Astrocyte of the spinal cord (primary cell): ENCODE results near the gene GCN1.
"Not testable (repeated sequence)": the region's sequence is repeated elsewhere in the genome, so short reads cannot be mapped to it uniquely, and the experiment has no call there.

Experiments used
- DNase-seq: peaks from one replicate; pipeline ENCODE4 v3.0.0; 2011; ENCODE audit warnings: low read depth, low spot score
- H3K4me3 ChIP-seq: 2 replicates; pipeline ENCODE4 v1.5.1; 2011; ENCODE audit warnings: low read depth, mild to moderate bottlenecking, low read length, moderate library complexity
- in situ Hi-C: cut with HindIII; loops from 2 replicates; pipeline ENCODE4 v1.10.0; 2017; ENCODE audit warnings: low sequenced_read_pairs
- TF ChIP-seq, protein P1 (sequence below): IDR thresholded peaks from 2 replicates; pipeline ENCODE4 v1.5.1; 2012; ENCODE audit warnings: low read depth, mild to moderate bottlenecking, low read length, inconsistent platforms

The GCN1 gene

DNA sequence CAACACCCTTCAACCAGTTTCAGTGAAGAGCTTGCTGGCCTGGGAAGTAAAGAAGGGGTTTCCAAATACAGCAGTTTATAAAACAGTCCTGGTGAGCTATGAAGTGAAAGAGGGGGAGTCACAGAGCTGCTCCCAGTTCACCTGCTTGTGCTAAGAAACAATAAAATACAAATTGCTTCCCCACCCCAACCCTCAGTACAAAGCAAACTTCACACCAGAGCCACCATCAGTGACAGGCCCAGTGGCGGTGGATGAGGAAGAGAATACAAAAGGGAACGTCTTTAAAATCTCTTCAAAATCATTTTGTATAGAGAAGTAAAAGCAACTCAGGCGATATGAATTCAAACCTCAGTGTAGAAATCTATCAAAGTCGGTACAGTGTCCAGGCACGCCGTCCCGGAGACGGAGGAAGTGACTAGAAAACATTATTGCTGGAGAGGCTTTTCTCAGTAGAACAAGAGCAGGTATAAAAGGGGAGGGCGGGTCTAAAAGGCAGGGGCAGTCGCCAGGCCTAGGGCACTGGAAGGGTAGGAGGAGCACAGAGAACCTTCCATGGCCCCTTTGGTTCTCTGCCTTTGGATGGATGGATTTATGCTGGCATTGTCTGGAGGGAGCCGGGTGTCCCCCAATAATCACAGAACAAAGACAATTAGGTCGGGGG is 16.9 kb upstream of the GCN1 start:
- in situ Hi-C loops = no loop called here
- TF ChIP-seq, protein P1, sequence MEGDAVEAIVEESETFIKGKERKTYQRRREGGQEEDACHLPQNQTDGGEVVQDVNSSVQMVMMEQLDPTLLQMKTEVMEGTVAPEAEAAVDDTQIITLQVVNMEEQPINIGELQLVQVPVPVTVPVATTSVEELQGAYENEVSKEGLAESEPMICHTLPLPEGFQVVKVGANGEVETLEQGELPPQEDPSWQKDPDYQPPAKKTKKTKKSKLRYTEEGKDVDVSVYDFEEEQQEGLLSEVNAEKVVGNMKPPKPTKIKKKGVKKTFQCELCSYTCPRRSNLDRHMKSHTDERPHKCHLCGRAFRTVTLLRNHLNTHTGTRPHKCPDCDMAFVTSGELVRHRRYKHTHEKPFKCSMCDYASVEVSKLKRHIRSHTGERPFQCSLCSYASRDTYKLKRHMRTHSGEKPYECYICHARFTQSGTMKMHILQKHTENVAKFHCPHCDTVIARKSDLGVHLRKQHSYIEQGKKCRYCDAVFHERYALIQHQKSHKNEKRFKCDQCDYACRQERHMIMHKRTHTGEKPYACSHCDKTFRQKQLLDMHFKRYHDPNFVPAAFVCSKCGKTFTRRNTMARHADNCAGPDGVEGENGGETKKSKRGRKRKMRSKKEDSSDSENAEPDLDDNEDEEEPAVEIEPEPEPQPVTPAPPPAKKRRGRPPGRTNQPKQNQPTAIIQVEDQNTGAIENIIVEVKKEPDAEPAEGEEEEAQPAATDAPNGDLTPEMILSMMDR = no peak
- no peak overlapping the region for H3K4me3 ChIP-seq
- DNase-seq = no peak

- TF ChIP-seq, protein P1 = no peak
- in situ Hi-C loops = no loop called here
- DNase-seq = no peak
- no peak overlapping the region for H3K4me3 ChIP-seq
These were observed 15.3 kb upstream of the GCN1 start for GRCh38 chr12:120209851-120210250.

DNA sequence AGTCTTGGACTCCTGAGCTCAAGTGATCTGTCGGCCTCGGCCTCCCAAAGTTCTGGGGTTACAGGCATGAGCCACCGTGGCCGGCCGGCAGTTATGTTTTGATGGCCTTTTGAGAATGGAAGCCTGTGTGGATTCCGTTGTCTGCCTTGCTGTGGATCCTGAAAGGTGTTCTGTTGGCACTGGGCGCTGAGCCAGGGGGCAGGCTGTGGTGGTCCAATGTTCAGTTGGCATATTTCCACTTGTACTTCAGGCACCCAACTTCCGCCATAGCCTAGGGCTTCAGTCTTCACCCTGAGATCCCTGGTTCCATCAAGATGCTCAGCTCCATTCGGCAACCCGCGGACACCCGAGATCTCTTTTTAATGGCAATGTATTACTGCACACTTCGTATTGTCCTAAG is 12.7 kb upstream of the GCN1 start:
- TF ChIP-seq, protein P1 = no peak
- in situ Hi-C loops = no loop called here
- no peak overlapping the region for H3K4me3 ChIP-seq
- DNase-seq = no peak

- in situ Hi-C loops = not testable (repeated sequence)
These were observed 12.3 kb upstream of the GCN1 start for GRCh38 chr12:120206781-120207180.

DNA sequence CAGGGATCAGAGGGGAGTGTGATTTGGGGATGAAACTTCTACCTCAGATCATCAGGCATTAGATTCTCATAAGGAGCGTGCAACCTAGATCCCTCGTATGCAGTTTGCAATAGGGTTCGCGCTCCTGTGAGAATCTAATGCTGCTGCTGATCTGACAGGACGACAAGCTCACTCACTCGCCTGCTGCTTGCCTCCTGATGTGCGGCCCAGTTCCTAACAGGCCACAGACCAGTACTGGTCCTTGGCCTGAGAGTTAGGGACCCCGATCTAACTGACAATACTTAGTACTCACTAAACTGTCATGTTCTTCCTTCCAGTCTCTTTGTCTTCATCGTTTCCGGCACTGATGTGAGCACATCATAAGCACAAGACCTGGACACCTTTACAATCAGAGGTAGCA is 11.7 kb upstream of the GCN1 start:
- in situ Hi-C loops = no loop called here
- no peak overlapping the region for H3K4me3 ChIP-seq
- no peak for DNase-seq
- TF ChIP-seq, protein P1 = no peak

More at GRCh38 chr12:120206781-120207180, 12.3 kb upstream of the GCN1 start:
- not testable (repeated sequence) for DNase-seq, H3K4me3 ChIP-seq

GRCh38 chr12:120204171-120204570 is 9.7 kb upstream of the GCN1 start:
- TF ChIP-seq, protein P1 = no peak
- in situ Hi-C loops = no loop called here

DNA sequence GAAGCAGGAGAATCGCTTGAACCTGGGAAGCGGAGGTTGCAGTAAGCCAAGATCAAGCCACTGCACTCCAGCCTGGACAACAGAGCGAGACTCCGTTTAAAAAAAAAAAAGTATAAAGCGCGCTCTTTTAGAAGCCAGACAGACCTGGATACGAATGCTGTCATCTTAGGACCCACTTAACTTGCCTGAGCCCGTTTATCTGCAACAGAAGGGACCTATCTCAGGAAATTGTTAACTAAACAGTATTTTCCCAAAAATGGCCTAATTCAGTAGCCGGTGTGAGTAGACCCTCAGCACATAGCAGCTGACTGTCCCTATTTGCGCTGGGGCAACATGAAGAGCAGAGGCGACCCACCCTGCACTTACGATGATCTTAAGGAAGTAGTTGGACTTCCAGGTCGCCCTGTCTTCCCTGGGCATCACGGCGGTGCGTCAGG is 5.9 kb upstream of the GCN1 start:
- H3K4me3 ChIP-seq = peak overlapping the region; percentile 99
- TF ChIP-seq, protein P1 = no peak
- in situ Hi-C loops = no loop called here
- no peak for DNase-seq

More at GRCh38 chr12:120204171-120204570, 9.7 kb upstream of the GCN1 start:
- no peak overlapping the region for H3K4me3 ChIP-seq
- DNase-seq = no peak
